ENCODE data around the gene MAP1B.

DNA sequence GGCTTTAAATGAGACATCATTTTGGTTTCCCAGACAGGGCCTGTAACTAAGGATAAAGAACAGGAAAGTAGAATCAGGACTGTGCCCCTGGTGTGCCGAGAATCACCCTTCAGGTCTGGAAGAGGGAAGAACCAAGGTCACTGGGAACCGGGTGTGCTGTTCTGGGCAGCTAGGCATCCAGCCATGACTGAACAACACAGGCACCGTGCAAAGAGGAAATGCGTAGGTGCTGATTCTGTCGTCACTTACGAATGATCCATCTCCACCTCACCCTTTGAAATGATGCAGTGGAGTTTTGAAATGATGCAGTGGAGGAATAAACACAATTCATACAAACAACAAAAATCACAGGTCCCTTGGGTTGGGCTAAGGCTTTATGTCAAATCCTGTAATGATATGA, 64.4 kb downstream of the MAP1B start:
- TF ChIP-seq CTCF (IDR thresholded peaks at IDR 0.05) (no peak), POLR2AphosphoS5 (IDR thresholded peaks at IDR 0.05) (no peak)

Measured in transverse colon (tissue), 4 donors.